IPS DF 4.7 (cell line): ENCODE data around the gene ACAA2.

Experiments
- DNase-seq: peaks from one replicate; pipeline ENCODE4 v3.0.0-alpha.2; 2013; ENCODE audit warnings: low spot score; ENCODE audit errors: extremely low read depth

ACAA2 gene

GRCh38 chr18:49767111-49768050 is 46.0 kb downstream of the ACAA2 start:
- DNase-seq, result no peak

- no peak for DNase-seq
Observed at GRCh38 chr18:49766646-49767045, 46.7 kb downstream of the ACAA2 start.

- no peak for DNase-seq
Observed at GRCh38 chr18:49764032-49764431, 49.3 kb downstream of the ACAA2 start.

- no peak for DNase-seq
Observed at GRCh38 chr18:49763590-49763989, 49.7 kb downstream of the ACAA2 start.

GRCh38 chr18:49762191-49763077 is 50.9 kb downstream of the ACAA2 start:
- DNase-seq, result no peak

GRCh38 chr18:49761771-49762170 is 51.6 kb downstream of the ACAA2 start:
- DNase-seq, result no peak

- no peak for DNase-seq
Observed at GRCh38 chr18:49758263-49758610, 55.1 kb downstream of the ACAA2 start.

GRCh38 chr18:49757513-49758262 is 55.6 kb downstream of the ACAA2 start:
- no peak for DNase-seq

- DNase-seq, result no peak
Observed at GRCh38 chr18:49756671-49757362, 56.5 kb downstream of the ACAA2 start.

- no peak for DNase-seq
Observed at GRCh38 chr18:49756135-49756534, 57.2 kb downstream of the ACAA2 start.

- no peak for DNase-seq
Observed at GRCh38 chr18:49755489-49755888, 57.8 kb downstream of the ACAA2 start.

GRCh38 chr18:49754866-49755265 is 58.5 kb downstream of the ACAA2 start:
- no peak for DNase-seq

GRCh38 chr18:49753643-49754042 is 59.7 kb downstream of the ACAA2 start:
- DNase-seq, result no peak

GRCh38 chr18:49752095-49752457 is 61.3 kb downstream of the ACAA2 start:
- DNase-seq, result no peak

- DNase-seq, result no peak
Observed at GRCh38 chr18:49751427-49752094, 61.8 kb downstream of the ACAA2 start.

GRCh38 chr18:49749563-49749962 is 63.8 kb downstream of the ACAA2 start:
- DNase-seq, result no peak

- DNase-seq, result no peak
Observed at GRCh38 chr18:49747876-49748275, 65.5 kb downstream of the ACAA2 start.

- no peak for DNase-seq
Observed at GRCh38 chr18:49745045-49746014, 68.0 kb downstream of the ACAA2 start.

- no peak for DNase-seq
Observed at GRCh38 chr18:49744376-49745008, 68.8 kb downstream of the ACAA2 start.
